Measurements from ENCODE around the gene TMEM190.

DNA sequence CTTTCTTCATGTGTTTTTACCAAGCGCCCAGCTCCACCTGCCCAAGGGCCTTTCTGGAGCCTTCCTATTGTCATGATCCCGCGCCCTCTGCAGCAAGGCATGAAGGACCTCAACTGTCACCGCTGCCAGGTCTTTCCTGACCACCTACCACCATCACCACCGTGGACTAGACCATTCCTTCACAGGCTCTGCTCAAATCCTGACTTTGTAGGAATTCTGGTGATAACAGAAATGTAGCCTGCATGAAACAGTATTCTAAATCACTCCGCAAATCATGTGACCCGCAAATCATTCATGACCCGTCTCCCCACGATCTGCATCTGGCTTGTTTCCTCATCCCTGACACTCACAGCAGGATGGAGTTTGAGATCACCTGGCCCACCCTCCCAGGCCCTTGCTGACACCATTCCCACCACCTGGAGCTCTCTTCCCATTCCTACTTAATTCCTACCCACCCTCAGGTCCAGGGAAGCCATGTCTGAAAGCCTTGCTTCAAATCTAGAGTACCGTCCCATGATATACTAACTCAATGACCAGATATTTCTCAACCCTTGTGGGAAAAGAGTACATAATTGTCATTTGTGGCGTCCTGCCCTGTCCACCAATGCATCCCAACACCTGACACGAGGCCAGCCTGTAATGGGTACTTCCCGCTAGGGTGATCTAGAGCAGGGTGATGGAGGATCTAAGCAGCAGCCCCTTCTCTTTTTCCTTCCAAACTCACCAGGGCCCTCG lies 29.6 kb downstream of the TMEM190 start:
- TF ChIP-seq OVOL3 (tag by site-specific recombination; IDR thresholded peaks at IDR 0.05) (no peak), ZNF121 (tag by site-specific recombination; IDR thresholded peaks at IDR 0.05) (no peak), CTCF (tag by site-specific recombination; IDR thresholded peaks at IDR 0.05) (no peak), YY1 (tag by site-specific recombination; IDR thresholded peaks at IDR 0.05) (no peak), ZNF202 (tag by site-specific recombination; IDR thresholded peaks at IDR 0.05; ENCODE audit: borderline replicate concordance) (no peak), AEBP2 (tag by site-specific recombination; IDR thresholded peaks at IDR 0.05; ENCODE audit: borderline replicate concordance) (no peak), ZNF76 (tag by site-specific recombination; IDR thresholded peaks at IDR 0.05; ENCODE audit: borderline replicate concordance, low read depth) (no peak), ZNF10 (tag by site-specific recombination; IDR thresholded peaks at IDR 0.05) (no peak), MYNN (tag by site-specific recombination; IDR thresholded peaks at IDR 0.05; ENCODE audit: borderline replicate concordance) (no peak), ZNF274 (IDR thresholded peaks at IDR 0.05; ENCODE audit: low read length) (no peak), ZNF274 (tag by site-specific recombination; IDR thresholded peaks at IDR 0.05; ENCODE audit: borderline replicate concordance) (no peak)
- TF ChIP-seq, protein P1, sequence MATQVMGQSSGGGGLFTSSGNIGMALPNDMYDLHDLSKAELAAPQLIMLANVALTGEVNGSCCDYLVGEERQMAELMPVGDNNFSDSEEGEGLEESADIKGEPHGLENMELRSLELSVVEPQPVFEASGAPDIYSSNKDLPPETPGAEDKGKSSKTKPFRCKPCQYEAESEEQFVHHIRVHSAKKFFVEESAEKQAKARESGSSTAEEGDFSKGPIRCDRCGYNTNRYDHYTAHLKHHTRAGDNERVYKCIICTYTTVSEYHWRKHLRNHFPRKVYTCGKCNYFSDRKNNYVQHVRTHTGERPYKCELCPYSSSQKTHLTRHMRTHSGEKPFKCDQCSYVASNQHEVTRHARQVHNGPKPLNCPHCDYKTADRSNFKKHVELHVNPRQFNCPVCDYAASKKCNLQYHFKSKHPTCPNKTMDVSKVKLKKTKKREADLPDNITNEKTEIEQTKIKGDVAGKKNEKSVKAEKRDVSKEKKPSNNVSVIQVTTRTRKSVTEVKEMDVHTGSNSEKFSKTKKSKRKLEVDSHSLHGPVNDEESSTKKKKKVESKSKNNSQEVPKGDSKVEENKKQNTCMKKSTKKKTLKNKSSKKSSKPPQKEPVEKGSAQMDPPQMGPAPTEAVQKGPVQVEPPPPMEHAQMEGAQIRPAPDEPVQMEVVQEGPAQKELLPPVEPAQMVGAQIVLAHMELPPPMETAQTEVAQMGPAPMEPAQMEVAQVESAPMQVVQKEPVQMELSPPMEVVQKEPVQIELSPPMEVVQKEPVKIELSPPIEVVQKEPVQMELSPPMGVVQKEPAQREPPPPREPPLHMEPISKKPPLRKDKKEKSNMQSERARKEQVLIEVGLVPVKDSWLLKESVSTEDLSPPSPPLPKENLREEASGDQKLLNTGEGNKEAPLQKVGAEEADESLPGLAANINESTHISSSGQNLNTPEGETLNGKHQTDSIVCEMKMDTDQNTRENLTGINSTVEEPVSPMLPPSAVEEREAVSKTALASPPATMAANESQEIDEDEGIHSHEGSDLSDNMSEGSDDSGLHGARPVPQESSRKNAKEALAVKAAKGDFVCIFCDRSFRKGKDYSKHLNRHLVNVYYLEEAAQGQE (tag by site-specific recombination; IDR thresholded peaks at IDR 0.05) = no peak
- TF ChIP-seq, protein P2, sequence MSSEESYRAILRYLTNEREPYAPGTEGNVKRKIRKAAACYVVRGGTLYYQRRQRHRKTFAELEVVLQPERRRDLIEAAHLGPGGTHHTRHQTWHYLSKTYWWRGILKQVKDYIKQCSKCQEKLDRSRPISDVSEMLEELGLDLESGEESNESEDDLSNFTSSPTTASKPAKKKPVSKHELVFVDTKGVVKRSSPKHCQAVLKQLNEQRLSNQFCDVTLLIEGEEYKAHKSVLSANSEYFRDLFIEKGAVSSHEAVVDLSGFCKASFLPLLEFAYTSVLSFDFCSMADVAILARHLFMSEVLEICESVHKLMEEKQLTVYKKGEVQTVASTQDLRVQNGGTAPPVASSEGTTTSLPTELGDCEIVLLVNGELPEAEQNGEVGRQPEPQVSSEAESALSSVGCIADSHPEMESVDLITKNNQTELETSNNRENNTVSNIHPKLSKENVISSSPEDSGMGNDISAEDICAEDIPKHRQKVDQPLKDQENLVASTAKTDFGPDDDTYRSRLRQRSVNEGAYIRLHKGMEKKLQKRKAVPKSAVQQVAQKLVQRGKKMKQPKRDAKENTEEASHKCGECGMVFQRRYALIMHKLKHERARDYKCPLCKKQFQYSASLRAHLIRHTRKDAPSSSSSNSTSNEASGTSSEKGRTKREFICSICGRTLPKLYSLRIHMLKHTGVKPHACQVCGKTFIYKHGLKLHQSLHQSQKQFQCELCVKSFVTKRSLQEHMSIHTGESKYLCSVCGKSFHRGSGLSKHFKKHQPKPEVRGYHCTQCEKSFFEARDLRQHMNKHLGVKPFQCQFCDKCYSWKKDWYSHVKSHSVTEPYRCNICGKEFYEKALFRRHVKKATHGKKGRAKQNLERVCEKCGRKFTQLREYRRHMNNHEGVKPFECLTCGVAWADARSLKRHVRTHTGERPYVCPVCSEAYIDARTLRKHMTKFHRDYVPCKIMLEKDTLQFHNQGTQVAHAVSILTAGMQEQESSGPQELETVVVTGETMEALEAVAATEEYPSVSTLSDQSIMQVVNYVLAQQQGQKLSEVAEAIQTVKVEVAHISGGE (tag by site-specific recombination; conservative IDR thresholded peaks at IDR 0.05; ENCODE audit: low read depth) = no peak

Measured in HEK293 (cell line).